HEK293 (cell line): ENCODE data around the gene MAML2.
A peak's percentile ranks its signal among the peaks of the same experiment; 100 is the strongest.

Experiments used
- CTCF ChIA-PET: fragments of 350-600 bp; formaldehyde crosslinking; extraction: SDS; loops from one replicate; lab custom pipeline; 2021; ENCODE audit warnings: antibody characterized with exemption; lab: Yijun Ruan, JAX
- POLR2A ChIA-PET: fragments of 300-600 bp; formaldehyde crosslinking; extraction: SDS; loops from one replicate; lab custom pipeline; 2020; ENCODE audit warnings: antibody characterized with exemption, inconsistent platforms; lab: Yijun Ruan, JAX
- H3K27ac ChIP-seq: fragments of 200-500 bp; sonication (Bioruptor generic); 2 replicates; pipeline ENCODE4 v1.5.1; 2014; ENCODE audit warnings: low read depth, low read length, control low read depth, inconsistent platforms; ENCODE audit errors: extremely low read depth
- H3K36me3 ChIP-seq, 2 experiments: fragments of 200-500 bp in 1 of 2; sonication (Bioruptor generic) in 1 of 2; 1 replicate in 1 of 2; 2 replicates in 1 of 2; pipeline ENCODE4 v1.5.1; 2014 to 2017; ENCODE audit warnings: inconsistent platforms in 2 of 2, low read length in 2 of 2; ENCODE audit not compliant: control insufficient read depth in 2 of 2, insufficient read depth in 1 of 2
- H3K4me1 ChIP-seq: fragments of 200-500 bp; sonication (Bioruptor generic); 2 replicates; pipeline ENCODE4 v1.5.1; 2014; ENCODE audit warnings: mild to moderate bottlenecking, low read length, inconsistent platforms; ENCODE audit not compliant: control insufficient read depth, insufficient read depth
- H3K4me3 ChIP-seq: 2 replicates; pipeline ENCODE4 v1.5.1; 2011; ENCODE audit warnings: low read depth, mild to moderate bottlenecking, control low read depth, low read length, moderate library complexity
- H3K9me3 ChIP-seq: fragments of 200-500 bp; sonication (Bioruptor generic); 2 replicates; pipeline ENCODE4 v1.5.1; 2014; ENCODE audit warnings: low read depth, low read length, inconsistent platforms; ENCODE audit not compliant: control insufficient read depth, insufficient read depth
- FEZF1 ChIP-seq: fragments of 450-650 bp; formaldehyde crosslinking; IDR thresholded peaks from 2 replicates; pipeline ENCODE4 v1.5.1; 2016; ENCODE audit warnings: missing biosample characterization, missing genetic modification characterization
- HOXC10 ChIP-seq: sonication (generic); formaldehyde crosslinking; IDR thresholded peaks from 2 replicates; pipeline ENCODE4 v1.8.1; 2023; ENCODE audit warnings: mild to moderate bottlenecking, missing genetic modification reagents
- KLF7 ChIP-seq: fragments of 450-650 bp; formaldehyde crosslinking; IDR thresholded peaks from 2 replicates; pipeline ENCODE4 v1.5.1; 2016; ENCODE audit warnings: missing biosample characterization, missing genetic modification characterization, borderline replicate concordance
- MYNN ChIP-seq: fragments of 450-650 bp; formaldehyde crosslinking; IDR thresholded peaks from 2 replicates; pipeline ENCODE4 v1.5.1; 2016; ENCODE audit warnings: missing biosample characterization, missing genetic modification characterization, borderline replicate concordance
- SETDB1 ChIP-seq: IDR thresholded peaks from one replicate; pipeline ENCODE4 v1.6.1; 2017; ENCODE audit warnings: mild to moderate bottlenecking, low read length, moderate library complexity, mixed read lengths; ENCODE audit not compliant: insufficient read length
- TCF7L2 ChIP-seq: IDR thresholded peaks from 2 replicates; pipeline ENCODE4 v1.6.1; 2011; ENCODE audit warnings: low read depth, mild to moderate bottlenecking, inconsistent platforms, low read length, moderate library complexity, borderline replicate concordance
- ZBTB17 ChIP-seq: fragments of 450-650 bp; formaldehyde crosslinking; IDR thresholded peaks from 2 replicates; pipeline ENCODE4 v1.5.1; 2016; ENCODE audit warnings: missing biosample characterization, missing genetic modification characterization
- ZBTB48 ChIP-seq: fragments of 450-650 bp; formaldehyde crosslinking; IDR thresholded peaks from 2 replicates; pipeline ENCODE4 v1.5.1; 2016; ENCODE audit warnings: missing biosample characterization, missing genetic modification characterization
- ZBTB8A ChIP-seq: fragments of 450-650 bp; formaldehyde crosslinking; IDR thresholded peaks from 2 replicates; pipeline ENCODE4 v1.5.1; 2016; ENCODE audit warnings: missing biosample characterization, missing genetic modification characterization
- ZNF114 ChIP-seq: fragments of 450-650 bp; formaldehyde crosslinking; IDR thresholded peaks from 2 replicates; pipeline ENCODE4 v1.5.0; 2017; ENCODE audit warnings: missing biosample characterization, missing genetic modification characterization
- ZNF175 ChIP-seq: fragments of 450-650 bp; formaldehyde crosslinking; IDR thresholded peaks from 2 replicates; pipeline ENCODE4 v1.5.1; 2016; ENCODE audit warnings: missing biosample characterization, missing genetic modification characterization
- ZNF280D ChIP-seq: fragments of 450-650 bp; formaldehyde crosslinking; IDR thresholded peaks from 2 replicates; pipeline ENCODE4 v1.5.1; 2016; ENCODE audit warnings: missing biosample characterization, missing genetic modification characterization
- ZNF302 ChIP-seq: fragments of 450-650 bp; formaldehyde crosslinking; IDR thresholded peaks from 2 replicates; pipeline ENCODE4 v1.5.1; 2016; ENCODE audit warnings: missing biosample characterization, missing genetic modification characterization, low read depth
- ZNF416 ChIP-seq: fragments of 450-650 bp; formaldehyde crosslinking; IDR thresholded peaks from 2 replicates; pipeline ENCODE4 v1.5.1; 2016; ENCODE audit warnings: missing biosample characterization, missing genetic modification characterization
- ZNF48 ChIP-seq: fragments of 450-650 bp; formaldehyde crosslinking; IDR thresholded peaks from 2 replicates; pipeline ENCODE4 v1.5.1; 2016; ENCODE audit warnings: missing biosample characterization, missing genetic modification characterization
- ZNF555 ChIP-seq: fragments of 450-650 bp; formaldehyde crosslinking; conservative IDR thresholded peaks from 2 replicates; pipeline ENCODE4 v1.5.1; 2017; ENCODE audit warnings: missing biosample characterization, mild to moderate bottlenecking, missing genetic modification characterization, inconsistent platforms
- ZNF558 ChIP-seq: fragments of 450-650 bp; formaldehyde crosslinking; IDR thresholded peaks from 2 replicates; pipeline ENCODE4 v1.5.1; 2016; ENCODE audit warnings: missing biosample characterization, missing genetic modification characterization
- ZNF707 ChIP-seq: fragments of 450-650 bp; formaldehyde crosslinking; IDR thresholded peaks from 2 replicates; pipeline ENCODE4 v1.5.1; 2016; ENCODE audit warnings: missing biosample characterization, missing genetic modification characterization
- ZNF791 ChIP-seq: fragments of 450-650 bp; formaldehyde crosslinking; IDR thresholded peaks from 2 replicates; pipeline ENCODE4 v1.5.1; 2016; ENCODE audit warnings: missing biosample characterization, missing genetic modification characterization
- TF ChIP-seq, protein P1 (sequence below): fragments of 450-650 bp; formaldehyde crosslinking; IDR thresholded peaks from 2 replicates; pipeline ENCODE4 v1.5.1; 2016; ENCODE audit warnings: missing biosample characterization, missing genetic modification characterization
- TF ChIP-seq, protein P2 (sequence below): fragments of 450-650 bp; formaldehyde crosslinking; IDR thresholded peaks from 2 replicates; pipeline ENCODE4 v1.5.0; 2017; ENCODE audit warnings: missing biosample characterization, missing genetic modification characterization, borderline replicate concordance
- TF ChIP-seq, protein P3 (sequence below): fragments of 450-650 bp; formaldehyde crosslinking; IDR thresholded peaks from 2 replicates; pipeline ENCODE4 v1.5.1; 2016; ENCODE audit warnings: missing biosample characterization, missing genetic modification characterization
- TF ChIP-seq, protein P4 (sequence below): fragments of 450-650 bp; IDR thresholded peaks from 2 replicates; pipeline ENCODE4 v1.5.1; 2018; ENCODE audit warnings: missing biosample characterization, missing genetic modification characterization

MAML2 gene

GRCh38 chr11:95931916-95932315, 411.1 kb downstream of the MAML2 start:
- Histone ChIP-seq H3K27ac (no peak overlapping the region), H3K36me3 (no peaks in the 10 kb centered on the region), H3K4me1 (no peaks in the 10 kb centered on the region), H3K4me3 (no peak overlapping the region), H3K9me3 (no peaks in the 10 kb centered on the region)
- TF ChIP-seq SETDB1 = peak; percentile 71
- no peak for TF ChIP-seq ZBTB48 (tag by site-specific recombination)
- no peak for TF ChIP-seq MYNN (tag by site-specific recombination)
- no peak for TF ChIP-seq HOXC10 (CRISPR knock-in tag)
- no peak for TF ChIP-seq TCF7L2
- ChIA-PET CTCF (no interaction called here), POLR2A (no interaction called here)

DNA sequence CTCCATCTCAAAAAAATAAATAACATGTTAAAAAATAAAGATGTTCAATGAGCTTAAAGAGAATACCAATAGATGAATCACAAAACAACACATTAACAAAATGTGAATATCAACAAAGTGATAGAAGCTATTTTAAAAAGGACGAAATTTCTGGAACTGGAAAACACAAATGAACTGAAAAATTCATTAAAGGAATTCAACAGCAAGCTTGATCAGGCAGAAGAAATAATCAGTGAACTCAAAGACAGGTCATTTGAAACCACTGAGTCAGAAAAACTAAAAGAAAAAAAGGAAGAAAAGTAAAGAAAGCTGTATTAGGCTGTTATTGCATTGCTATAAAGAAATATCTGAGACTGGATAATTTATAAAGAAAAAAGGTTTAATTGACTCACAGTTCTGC, 412.0 kb downstream of the MAML2 start:
- no peak for TF ChIP-seq ZBTB8A (tag by site-specific recombination)
- TF ChIP-seq, protein P1, sequence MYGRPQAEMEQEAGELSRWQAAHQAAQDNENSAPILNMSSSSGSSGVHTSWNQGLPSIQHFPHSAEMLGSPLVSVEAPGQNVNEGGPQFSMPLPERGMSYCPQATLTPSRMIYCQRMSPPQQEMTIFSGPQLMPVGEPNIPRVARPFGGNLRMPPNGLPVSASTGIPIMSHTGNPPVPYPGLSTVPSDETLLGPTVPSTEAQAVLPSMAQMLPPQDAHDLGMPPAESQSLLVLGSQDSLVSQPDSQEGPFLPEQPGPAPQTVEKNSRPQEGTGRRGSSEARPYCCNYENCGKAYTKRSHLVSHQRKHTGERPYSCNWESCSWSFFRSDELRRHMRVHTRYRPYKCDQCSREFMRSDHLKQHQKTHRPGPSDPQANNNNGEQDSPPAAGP (tag by site-specific recombination) = no peak
- no peak for TF ChIP-seq ZBTB17
- TF ChIP-seq ZNF555 (tag by site-specific recombination) = no peak
- no peak for TF ChIP-seq ZNF48 (tag by site-specific recombination)
- TF ChIP-seq ZNF791 (tag by site-specific recombination) = no peak
- TF ChIP-seq ZNF558 = no peak
- TF ChIP-seq ZNF416 = no peak
- no peak for TF ChIP-seq ZNF175 (tag by site-specific recombination)
- H3K36me3 ChIP-seq = no peaks in the 10 kb centered on the region
- H3K27ac ChIP-seq = no peak overlapping the region
- H3K4me1 ChIP-seq = no peaks in the 10 kb centered on the region
- H3K4me3 ChIP-seq = no peak overlapping the region
- ChIA-PET POLR2A (no interaction called here), CTCF (interaction anchor here (1.0 kb wide), 1 partner anchor 82 kb away, joined by 3 read pairs; no protein-coding TSS in a partner anchor)
- no peaks in the 10 kb centered on the region for H3K9me3 ChIP-seq

DNA sequence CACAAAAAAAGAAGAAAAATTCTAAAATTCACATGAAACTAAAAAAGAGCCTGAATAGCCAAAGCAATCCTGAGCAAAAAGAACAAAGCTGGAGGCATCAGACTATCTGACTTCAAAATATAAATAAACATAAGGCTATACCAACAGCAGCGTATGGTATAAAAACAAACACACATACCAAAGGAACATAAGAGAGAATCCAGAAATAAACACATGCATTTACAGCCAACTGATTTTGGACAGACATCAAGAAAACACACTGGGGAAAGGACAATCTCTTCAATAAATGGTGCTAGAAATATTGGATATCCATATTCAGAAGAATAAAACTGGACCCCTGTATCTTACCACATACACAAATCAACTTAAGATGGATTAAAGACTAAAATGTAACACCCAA, 416.3 kb downstream of the MAML2 start:
- Histone ChIP-seq H3K36me3 (no peaks in the 10 kb centered on the region), H3K27ac (no peak overlapping the region), H3K4me3 (no peak overlapping the region), H3K4me1 (no peaks in the 10 kb centered on the region), H3K9me3 (no peaks in the 10 kb centered on the region)
- ChIA-PET POLR2A (no interaction called here), CTCF (no interaction called here)
- no peak for TF ChIP-seq KLF7 (tag by site-specific recombination)
- TF ChIP-seq ZNF280D (tag by site-specific recombination) = no peak
- TF ChIP-seq, protein P2, sequence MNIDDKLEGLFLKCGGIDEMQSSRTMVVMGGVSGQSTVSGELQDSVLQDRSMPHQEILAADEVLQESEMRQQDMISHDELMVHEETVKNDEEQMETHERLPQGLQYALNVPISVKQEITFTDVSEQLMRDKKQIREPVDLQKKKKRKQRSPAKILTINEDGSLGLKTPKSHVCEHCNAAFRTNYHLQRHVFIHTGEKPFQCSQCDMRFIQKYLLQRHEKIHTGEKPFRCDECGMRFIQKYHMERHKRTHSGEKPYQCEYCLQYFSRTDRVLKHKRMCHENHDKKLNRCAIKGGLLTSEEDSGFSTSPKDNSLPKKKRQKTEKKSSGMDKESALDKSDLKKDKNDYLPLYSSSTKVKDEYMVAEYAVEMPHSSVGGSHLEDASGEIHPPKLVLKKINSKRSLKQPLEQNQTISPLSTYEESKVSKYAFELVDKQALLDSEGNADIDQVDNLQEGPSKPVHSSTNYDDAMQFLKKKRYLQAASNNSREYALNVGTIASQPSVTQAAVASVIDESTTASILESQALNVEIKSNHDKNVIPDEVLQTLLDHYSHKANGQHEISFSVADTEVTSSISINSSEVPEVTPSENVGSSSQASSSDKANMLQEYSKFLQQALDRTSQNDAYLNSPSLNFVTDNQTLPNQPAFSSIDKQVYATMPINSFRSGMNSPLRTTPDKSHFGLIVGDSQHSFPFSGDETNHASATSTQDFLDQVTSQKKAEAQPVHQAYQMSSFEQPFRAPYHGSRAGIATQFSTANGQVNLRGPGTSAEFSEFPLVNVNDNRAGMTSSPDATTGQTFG (tag by site-specific recombination) = no peak
- no peak for TF ChIP-seq ZNF302 (tag by site-specific recombination)
- TF ChIP-seq, protein P1 (tag by site-specific recombination) = no peak
- TF ChIP-seq, protein P3, sequence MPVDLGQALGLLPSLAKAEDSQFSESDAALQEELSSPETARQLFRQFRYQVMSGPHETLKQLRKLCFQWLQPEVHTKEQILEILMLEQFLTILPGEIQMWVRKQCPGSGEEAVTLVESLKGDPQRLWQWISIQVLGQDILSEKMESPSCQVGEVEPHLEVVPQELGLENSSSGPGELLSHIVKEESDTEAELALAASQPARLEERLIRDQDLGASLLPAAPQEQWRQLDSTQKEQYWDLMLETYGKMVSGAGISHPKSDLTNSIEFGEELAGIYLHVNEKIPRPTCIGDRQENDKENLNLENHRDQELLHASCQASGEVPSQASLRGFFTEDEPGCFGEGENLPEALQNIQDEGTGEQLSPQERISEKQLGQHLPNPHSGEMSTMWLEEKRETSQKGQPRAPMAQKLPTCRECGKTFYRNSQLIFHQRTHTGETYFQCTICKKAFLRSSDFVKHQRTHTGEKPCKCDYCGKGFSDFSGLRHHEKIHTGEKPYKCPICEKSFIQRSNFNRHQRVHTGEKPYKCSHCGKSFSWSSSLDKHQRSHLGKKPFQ (tag by site-specific recombination) = no peak
- TF ChIP-seq ZNF791 (tag by site-specific recombination) = no peak
- TF ChIP-seq, protein P4, sequence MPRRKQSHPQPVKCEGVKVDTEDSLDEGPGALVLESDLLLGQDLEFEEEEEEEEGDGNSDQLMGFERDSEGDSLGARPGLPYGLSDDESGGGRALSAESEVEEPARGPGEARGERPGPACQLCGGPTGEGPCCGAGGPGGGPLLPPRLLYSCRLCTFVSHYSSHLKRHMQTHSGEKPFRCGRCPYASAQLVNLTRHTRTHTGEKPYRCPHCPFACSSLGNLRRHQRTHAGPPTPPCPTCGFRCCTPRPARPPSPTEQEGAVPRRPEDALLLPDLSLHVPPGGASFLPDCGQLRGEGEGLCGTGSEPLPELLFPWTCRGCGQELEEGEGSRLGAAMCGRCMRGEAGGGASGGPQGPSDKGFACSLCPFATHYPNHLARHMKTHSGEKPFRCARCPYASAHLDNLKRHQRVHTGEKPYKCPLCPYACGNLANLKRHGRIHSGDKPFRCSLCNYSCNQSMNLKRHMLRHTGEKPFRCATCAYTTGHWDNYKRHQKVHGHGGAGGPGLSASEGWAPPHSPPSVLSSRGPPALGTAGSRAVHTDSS (tag by site-specific recombination) = no peak
- no peak for TF ChIP-seq ZNF114
- peak; percentile 74 for TF ChIP-seq FEZF1 (tag by site-specific recombination)
- no peak for TF ChIP-seq ZNF707 (tag by site-specific recombination)
